NCI-H1105 (cell line): ENCODE measurements around the gene MFSD6.
"Not testable (repeated sequence)": the region's sequence is repeated elsewhere in the genome, so short reads cannot be mapped to it uniquely, and the experiment has no call there.

Source experiments
- DNase-seq: peaks from one replicate; lab custom pipeline; 2025; lab: John Stamatoyannopoulos, UW

MFSD6 gene

DNA sequence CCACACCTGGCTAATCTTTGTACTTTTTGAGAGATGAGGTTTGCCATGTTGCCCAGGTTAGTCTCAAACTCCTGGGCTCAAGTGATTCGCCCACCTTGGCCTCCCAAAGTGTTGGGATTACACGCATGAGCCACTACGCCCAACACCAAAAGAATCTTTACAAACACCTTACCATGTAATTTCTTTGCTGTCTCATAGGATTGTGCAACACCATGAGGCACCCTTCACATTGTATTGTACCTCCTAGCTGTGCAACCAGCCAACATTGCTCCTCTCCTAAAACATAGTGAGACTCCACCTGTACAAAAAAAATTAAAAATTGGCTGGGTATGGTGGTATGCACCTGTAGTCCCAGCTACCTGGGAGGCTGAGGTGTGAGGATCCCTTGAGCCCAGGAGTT lies 3.1 kb upstream of the MFSD6 start:
- DNase-seq = no peak

DNA sequence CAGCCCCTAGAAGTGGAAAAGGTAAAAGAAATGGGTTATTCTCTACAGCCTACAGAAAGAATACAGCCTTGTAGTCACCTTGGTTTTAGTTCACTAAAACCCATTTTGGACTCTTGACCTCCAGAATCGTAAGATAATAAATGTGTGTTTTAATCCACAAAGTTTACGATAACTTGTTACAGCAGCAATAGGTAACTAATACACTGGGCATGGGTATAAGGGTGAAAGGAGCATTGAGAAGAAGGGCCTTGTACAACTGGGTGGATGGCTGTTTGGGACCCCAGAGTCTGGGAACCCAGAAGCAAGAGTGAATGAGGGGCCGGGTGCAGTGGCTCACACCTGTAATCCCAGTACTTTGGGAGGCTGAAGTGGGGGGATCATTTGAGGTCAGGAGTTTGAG lies 2.2 kb upstream of the MFSD6 start:
- DNase-seq = no peak

- DNase-seq = no peak
These were observed 1.4 kb upstream of the MFSD6 start for GRCh38 chr2:190406805-190407204.

- peak; percentile 33 for DNase-seq
These were observed 901 bp upstream of the MFSD6 start for GRCh38 chr2:190407246-190407661.

- peak; percentile 66 for DNase-seq
These were observed 550 bp downstream of the MFSD6 start for GRCh38 chr2:190408538-190409271.

GRCh38 chr2:190409616-190410015 lies 1.5 kb downstream of the MFSD6 start:
- no peak for DNase-seq

DNA sequence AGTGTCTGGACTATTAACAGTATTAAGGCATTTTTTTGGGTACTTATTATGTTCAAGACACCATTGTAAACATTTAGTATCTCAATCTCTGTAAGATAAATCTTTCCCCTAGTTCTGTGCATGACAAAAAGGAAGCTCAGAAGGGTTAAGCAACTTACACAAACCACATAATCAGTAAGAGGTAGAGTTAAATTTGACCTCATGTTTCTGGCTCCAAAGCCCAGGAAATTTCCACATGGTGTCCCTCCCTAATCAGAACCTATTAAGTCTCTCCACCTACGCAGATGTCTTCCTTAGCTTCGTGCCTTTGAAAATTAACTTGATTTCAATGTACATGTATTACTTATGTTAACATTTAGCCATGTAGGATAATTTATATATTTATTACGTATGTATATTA lies 2.0 kb downstream of the MFSD6 start:
- DNase-seq = no peak

GRCh38 chr2:190412966-190413365 lies 4.8 kb downstream of the MFSD6 start:
- no peak for DNase-seq

- DNase-seq = peak; percentile 51
These were observed 5.3 kb downstream of the MFSD6 start for GRCh38 chr2:190413421-190413820.

DNA sequence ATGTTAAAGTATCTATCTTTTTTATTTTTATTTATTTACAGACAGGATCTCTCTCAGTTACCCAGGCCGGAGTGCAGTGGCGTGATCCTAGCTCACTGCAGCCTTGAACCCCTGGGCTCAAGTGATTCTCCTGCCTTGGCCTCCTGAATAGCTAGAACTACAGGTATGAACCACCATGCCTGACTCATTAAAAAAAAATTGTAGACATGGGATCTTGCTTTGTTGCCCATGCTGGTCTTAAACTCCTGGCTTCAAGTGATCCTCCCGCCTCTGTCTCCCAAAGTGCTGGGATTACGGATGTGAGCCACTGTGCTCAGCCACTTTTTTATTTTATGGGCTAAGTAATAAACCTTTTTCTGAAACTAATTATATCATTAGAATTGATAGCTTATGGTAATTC lies 7.1 kb downstream of the MFSD6 start:
- DNase-seq = no peak

DNA sequence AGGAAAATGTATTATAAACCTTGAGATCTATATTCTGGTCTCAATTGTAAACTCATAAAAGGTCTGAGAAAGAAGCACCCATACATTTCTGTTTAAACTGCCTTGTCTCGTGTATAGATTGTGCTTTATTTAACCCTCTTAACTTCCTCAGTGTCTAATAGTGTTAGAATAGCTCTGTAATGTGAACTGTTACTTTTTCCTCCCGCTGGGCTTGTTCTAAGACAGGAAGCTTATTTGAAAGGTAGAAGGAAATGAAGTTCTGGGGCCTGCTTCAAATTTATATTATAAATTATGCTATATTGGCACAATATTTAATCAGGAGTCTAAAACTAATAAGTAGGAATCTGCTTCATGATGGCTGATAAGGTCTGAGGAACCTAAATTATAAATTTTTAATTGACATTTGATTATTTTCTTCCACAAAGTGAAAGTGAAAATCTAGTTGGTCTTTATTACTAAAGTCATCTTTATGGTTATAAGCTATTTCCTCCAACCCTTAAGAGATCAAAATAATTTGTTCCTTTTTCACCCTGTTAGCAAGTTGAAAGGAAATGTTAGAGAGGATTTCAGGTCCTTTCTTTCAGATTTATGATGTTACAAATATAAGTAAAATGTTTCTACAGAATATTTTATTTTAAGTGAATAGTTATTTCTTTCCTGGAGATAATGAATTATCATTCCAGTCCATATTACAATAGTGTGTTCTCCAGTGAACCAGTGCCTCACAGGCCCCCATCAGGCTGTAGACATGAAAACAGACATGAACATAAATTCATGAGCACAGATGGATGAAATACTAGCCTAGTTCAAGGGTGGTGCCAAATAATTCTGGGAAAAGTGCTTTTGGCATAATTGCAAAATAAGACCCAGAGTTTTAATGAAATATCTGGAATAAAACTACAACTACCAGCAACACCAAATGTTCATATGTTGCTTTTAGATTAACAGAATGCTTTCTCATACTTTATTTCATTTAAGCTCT lies 7.9 kb downstream of the MFSD6 start:
- DNase-seq = no peak

DNA sequence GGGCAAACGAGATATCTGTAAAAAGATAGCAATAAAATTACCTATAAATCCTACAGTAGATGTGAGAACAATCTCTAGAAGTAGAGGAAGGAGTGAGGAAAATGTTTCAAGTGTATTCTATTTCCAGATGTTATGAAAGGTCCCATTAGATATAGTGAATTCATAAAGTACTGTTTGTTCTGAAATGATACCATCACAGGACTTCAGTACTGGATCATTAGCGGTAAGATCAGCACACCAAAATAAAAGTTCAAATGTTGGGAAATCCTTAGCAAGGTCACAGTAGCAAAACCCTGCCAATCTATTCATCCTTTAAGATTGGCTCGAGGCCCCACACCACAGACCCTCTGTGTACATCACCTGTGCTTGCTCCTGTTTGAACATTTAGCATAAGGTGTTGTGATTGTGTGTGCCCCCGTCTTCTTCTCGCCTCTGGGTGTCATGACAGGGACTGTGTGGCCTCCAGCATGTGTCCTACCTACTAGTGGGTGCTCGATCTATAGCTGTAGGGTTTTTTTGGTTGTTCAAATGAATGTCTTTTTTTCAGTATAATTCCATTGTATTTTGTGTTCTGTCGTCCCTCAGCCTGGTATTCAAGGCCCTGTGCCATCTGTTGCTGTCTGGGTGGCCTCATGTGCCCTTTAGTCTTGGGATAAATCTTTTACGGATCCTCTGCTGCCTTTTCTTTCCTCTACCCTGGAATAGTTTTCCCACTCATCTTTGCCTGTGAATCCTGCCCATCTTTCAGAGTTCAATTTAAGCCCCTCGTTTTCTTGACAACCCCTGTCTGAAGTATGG lies 9.1 kb downstream of the MFSD6 start:
- no peak for DNase-seq

DNA sequence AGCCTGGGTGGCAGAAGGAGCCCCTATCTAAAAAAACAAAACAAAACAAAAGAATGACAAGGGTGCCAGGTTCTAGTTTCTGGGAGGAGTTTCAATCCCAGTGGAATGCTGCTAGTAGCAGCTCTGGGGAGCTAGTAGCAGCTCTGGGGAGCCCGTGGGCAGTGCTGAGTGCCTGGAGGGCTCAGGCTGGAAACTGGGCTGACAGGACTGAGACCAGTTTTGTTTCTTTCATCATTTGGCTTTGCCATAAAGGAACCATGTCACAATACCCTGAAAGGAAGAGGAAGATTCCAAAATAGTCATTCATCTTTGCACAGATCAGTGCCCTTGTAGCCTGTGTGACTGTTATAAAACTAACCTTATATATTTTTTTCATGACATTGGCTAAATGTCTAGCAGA lies 10.6 kb downstream of the MFSD6 start:
- no peak for DNase-seq

- DNase-seq = no peak
These were observed 12.6 kb downstream of the MFSD6 start for GRCh38 chr2:190420801-190421200.

DNA sequence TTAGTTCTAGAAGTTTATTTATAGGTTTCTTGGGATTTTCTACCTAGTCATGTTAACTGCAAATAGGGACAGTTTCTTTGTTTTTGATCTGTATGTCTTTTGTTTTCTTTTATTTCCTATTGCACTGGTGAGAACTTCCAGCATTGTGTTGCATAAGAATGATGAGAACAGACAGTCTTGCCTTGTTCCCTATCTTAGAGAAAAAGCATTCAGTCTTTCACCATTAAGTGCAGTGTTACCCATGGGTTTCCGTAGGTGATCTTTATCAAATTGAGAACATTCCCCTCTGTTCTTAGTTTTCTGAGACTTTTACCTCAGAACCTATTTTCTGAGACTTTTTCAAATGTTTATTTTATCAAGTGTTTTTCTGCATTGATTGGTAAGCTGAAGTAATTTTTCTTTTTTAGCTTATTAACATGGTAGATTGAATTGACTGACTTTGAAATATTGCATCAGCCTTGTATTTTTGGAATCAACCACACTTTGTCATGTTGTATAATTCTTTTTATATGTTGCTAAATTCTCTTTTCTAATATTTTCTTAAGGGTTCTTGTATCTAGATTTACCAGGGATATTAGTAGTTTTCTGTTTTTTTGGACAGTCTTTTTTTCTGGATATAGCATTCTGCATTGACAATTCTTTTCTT lies 17.2 kb downstream of the MFSD6 start:
- DNase-seq = no peak

GRCh38 chr2:190425883-190426658 lies 17.9 kb downstream of the MFSD6 start:
- no peak for DNase-seq

- not testable (repeated sequence) for DNase-seq
These were observed 22.7 kb downstream of the MFSD6 start for GRCh38 chr2:190430866-190431265.

DNA sequence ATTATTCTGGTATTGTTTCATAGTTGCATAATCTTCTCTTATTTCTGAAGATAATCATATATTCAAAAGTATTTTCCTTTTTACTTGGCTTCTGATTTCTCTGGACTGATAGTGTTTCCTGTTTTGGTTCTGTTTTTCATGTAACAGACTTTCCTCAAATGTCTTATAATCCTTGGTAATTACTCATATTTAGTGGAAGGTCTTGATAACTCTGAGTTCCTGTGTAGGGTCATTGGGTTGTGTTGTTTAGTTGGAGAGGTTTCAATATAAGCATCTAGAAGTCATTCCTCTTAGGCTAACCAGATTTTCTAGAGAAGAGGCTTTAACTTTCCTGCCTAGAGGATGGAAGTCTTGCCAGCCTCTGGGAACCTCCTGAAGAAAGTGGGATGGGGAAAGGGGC lies 23.8 kb downstream of the MFSD6 start:
- DNase-seq = no peak

GRCh38 chr2:190432567-190433231 lies 24.5 kb downstream of the MFSD6 start:
- DNase-seq = no peak

DNA sequence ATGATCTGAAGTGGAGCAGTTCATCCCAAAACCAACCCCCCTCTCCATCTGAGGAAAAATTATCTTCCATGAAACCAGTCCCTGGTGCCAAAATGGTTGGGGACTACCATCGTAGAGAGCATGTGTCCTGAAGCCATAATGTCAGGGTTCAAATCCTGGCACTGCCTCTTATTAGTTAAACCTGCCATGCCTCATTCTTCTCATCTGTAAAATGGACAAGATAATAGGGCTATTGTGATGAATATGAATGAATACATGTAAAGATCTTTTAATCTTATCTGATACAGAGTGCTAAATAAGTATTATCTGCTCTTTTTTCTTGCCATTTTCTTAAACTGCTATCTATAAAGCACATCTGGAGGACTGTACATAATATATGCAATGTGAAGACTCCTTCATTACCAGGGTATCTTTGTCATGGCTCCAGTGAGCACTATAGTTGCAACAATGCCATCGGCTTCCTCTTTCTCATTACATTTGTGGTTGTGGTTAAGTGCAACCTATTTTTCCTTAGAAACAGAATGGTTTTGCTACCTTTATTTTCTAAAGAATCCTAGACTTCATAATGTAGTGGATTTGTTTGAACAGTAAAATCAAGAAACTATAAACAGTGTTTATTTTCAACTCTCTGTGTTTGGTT lies 27.0 kb downstream of the MFSD6 start:
- no peak for DNase-seq
